K562 (cell line): ENCODE data around the gene TUBE1.

Source experiments
- ARHGAP35 ChIP-seq: fragments of 450-650 bp; IDR thresholded peaks from 2 replicates; pipeline ENCODE4 v1.6.1; 2018; ENCODE audit not compliant: partially characterized antibody
- ELF1 ChIP-seq: fragments of 200-800 bp; sonication (Bioruptor generic); IDR thresholded peaks from 2 replicates; pipeline ENCODE4 v1.6.1; 2016; ENCODE audit warnings: missing genetic modification characterization, missing compliant biosample characterization
- NFYB ChIP-seq: IDR thresholded peaks from 2 replicates; pipeline ENCODE4 v1.6.1; 2011; ENCODE audit warnings: mild to moderate bottlenecking, moderate library complexity; ENCODE audit not compliant: insufficient read length; ENCODE audit errors: extremely low read depth
- NR2C1 ChIP-seq, 2 experiments: fragments of 450-650 bp; IDR thresholded peaks; 2 replicates each; pipeline ENCODE4 v1.6.1; 2017; ENCODE audit warnings: mild to moderate bottlenecking in 2 of 2, antibody characterized with exemption in 1 of 2, inconsistent platforms in 1 of 2, missing compliant biosample characterization in 1 of 2, missing genetic modification characterization in 1 of 2
- POLR2A ChIP-seq: fragments of 450-650 bp; conservative IDR thresholded peaks from 2 replicates; pipeline ENCODE4 v1.6.1; 2016
- SMARCE1 ChIP-seq: fragments of 450-650 bp; IDR thresholded peaks from 2 replicates; pipeline ENCODE4 v1.7.1; 2016; ENCODE audit warnings: mild to moderate bottlenecking
- SP2 ChIP-seq: IDR thresholded peaks from 2 replicates; pipeline ENCODE4 v1.6.1; 2011; ENCODE audit warnings: mild to moderate bottlenecking, low read depth, low read length, moderate library complexity; ENCODE audit not compliant: poor library complexity, severe bottlenecking; ENCODE audit errors: extremely low read depth
- TF ChIP-seq, protein P1 (sequence below), 3 experiments: IDR thresholded peaks in 2 of 3; conservative IDR thresholded peaks in 1 of 3; 2 replicates each; pipeline ENCODE4 v1.5.1; 2011 to 2012; ENCODE audit warnings: low read length in 3 of 3, mild to moderate bottlenecking in 3 of 3, control low read depth in 2 of 3, improper control_type of control experiment in 1 of 3, inconsistent platforms in 1 of 3, low read depth in 1 of 3, mixed read lengths in 1 of 3, moderate library complexity in 1 of 3; ENCODE audit not compliant: insufficient read depth in 2 of 3
- TF ChIP-seq, protein P2 (sequence below): sonication (generic); formaldehyde crosslinking; IDR thresholded peaks from 2 replicates; pipeline ENCODE4 v1.8.1; 2022; ENCODE audit warnings: missing genetic modification reagents
- TF ChIP-seq, protein P3 (sequence below): fragments of 450-650 bp; formaldehyde crosslinking; conservative IDR thresholded peaks from 2 replicates; pipeline ENCODE4 v1.4.0; 2022; ENCODE audit warnings: mild to moderate bottlenecking, missing genetic modification characterization

DNA sequence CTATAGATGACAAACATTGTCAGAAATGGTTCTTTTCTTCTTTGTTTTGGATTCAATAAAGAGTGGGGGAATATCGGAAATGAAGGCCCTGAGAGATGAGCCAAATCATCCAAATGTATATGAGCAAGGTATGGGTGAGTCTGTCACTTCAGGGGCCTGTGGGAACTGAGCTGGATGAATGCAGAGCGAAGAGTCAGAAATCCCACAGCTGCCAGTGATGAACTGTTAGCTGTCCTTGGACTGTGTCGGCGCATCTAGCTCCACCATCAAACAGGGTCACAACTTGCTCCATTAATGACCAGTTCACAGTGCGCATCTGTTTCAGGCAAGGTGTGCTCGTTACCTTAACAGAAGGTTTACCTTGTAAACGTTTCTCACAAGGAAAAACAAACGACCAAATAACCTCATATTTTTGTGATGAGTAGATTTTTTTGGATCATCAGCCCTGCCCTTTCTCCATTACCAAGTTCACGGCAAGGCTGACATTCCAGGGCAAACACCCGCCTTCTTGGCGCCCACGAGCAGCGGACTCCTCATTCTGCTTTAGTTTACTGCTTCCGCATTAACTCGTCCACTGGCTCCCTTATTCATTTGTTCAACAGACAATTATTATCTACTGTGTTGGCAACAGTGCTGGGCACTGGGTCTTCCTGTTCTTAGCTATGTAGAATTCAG is 48.4 kb downstream of the TUBE1 start:
- TF ChIP-seq, protein P1, sequence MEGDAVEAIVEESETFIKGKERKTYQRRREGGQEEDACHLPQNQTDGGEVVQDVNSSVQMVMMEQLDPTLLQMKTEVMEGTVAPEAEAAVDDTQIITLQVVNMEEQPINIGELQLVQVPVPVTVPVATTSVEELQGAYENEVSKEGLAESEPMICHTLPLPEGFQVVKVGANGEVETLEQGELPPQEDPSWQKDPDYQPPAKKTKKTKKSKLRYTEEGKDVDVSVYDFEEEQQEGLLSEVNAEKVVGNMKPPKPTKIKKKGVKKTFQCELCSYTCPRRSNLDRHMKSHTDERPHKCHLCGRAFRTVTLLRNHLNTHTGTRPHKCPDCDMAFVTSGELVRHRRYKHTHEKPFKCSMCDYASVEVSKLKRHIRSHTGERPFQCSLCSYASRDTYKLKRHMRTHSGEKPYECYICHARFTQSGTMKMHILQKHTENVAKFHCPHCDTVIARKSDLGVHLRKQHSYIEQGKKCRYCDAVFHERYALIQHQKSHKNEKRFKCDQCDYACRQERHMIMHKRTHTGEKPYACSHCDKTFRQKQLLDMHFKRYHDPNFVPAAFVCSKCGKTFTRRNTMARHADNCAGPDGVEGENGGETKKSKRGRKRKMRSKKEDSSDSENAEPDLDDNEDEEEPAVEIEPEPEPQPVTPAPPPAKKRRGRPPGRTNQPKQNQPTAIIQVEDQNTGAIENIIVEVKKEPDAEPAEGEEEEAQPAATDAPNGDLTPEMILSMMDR (IDR thresholded peaks at IDR 0.05 in 2 of 3, conservative IDR thresholded peaks at IDR 0.05 in 1 of 3; ENCODE audit: insufficient read depth in 2 of 3, low read depth in 1 of 3, low read length in 3 of 3), result no peak
- TF ChIP-seq ELF1 (tag) (no peak), NR2C1 (IDR thresholded peaks at IDR 0.05) (no peak), NR2C1 (tag; IDR thresholded peaks at IDR 0.05) (no peak), POLR2A (no peak), SP2 (no peak), NFYB (no peak), SMARCE1 (no peak), ARHGAP35 (no peak)
- TF ChIP-seq, protein P2, sequence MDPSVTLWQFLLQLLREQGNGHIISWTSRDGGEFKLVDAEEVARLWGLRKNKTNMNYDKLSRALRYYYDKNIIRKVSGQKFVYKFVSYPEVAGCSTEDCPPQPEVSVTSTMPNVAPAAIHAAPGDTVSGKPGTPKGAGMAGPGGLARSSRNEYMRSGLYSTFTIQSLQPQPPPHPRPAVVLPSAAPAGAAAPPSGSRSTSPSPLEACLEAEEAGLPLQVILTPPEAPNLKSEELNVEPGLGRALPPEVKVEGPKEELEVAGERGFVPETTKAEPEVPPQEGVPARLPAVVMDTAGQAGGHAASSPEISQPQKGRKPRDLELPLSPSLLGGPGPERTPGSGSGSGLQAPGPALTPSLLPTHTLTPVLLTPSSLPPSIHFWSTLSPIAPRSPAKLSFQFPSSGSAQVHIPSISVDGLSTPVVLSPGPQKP, result no peak
- TF ChIP-seq, protein P3, sequence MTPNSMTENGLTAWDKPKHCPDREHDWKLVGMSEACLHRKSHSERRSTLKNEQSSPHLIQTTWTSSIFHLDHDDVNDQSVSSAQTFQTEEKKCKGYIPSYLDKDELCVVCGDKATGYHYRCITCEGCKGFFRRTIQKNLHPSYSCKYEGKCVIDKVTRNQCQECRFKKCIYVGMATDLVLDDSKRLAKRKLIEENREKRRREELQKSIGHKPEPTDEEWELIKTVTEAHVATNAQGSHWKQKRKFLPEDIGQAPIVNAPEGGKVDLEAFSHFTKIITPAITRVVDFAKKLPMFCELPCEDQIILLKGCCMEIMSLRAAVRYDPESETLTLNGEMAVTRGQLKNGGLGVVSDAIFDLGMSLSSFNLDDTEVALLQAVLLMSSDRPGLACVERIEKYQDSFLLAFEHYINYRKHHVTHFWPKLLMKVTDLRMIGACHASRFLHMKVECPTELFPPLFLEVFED (CRISPR knock-in tag), result no peak
